HG03520 (cell line): Measurements from ENCODE around the gene TOX2.

Source experiments
- ATAC-seq: cut with Tn5 transposase; IDR thresholded peaks from one replicate; pipeline ENCODE4 v1.9.1; 2021; ENCODE audit warnings: mild to moderate bottlenecking, moderate library complexity; ENCODE audit not compliant: unreplicated experiment

Gene TOX2

DNA sequence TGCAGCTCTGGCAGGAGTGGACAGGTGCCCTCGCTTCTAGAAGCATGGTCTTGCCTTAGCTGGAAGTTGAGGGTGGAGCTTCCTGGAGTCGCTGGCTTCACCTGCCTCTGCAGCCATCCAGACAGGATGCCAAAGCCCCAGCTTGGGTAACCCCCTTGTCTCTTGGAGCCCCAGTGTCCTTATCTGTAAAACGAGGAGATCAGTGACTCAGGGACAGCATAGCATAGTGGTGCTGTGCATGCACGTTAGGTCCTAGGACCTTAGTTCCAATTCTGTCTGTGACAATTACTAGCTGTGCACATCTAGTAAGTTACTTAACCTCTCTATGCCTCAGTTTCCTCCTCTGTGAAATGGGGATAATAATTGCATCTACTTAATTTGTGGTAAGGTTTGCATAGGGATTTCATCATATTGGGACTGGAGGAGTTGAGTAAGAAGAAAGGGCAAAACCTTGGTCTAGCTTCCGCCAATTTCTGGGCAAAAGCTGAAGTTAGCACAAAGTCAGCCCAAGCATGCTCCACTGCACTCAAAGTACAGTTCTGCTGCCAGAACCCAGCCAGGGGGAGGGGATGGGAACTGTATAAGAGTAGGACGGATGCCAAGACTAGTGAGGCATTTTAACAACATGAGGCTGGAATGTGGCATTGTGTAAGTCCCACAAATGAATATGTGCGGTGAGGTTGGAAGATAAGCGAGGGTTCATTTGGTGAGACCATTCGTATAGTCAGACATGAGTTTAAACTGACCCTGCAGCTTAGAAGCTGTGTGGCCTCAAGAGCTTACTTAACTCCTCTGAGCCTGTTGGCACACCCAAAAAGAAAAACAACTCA, 24.5 kb downstream of the TOX2 start:
- ATAC-seq = no peak

DNA sequence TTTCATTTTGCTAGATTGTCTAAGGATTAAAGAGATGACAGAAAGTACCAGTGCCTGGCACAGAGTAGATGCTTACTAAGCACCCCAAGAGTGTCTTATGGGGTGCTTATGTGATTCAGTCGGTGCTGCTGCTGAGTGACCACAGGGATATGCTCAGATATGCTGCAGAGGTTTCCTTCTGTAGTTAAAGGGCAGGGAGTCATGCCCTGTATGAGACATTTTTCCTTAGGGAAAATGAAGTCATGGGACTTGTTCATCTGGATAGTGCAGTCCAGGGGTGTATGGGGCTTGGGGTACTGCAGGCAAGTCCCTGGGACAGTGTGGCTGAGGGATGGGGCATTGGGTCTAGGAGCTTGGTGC, 25.1 kb downstream of the TOX2 start:
- ATAC-seq = no peak

DNA sequence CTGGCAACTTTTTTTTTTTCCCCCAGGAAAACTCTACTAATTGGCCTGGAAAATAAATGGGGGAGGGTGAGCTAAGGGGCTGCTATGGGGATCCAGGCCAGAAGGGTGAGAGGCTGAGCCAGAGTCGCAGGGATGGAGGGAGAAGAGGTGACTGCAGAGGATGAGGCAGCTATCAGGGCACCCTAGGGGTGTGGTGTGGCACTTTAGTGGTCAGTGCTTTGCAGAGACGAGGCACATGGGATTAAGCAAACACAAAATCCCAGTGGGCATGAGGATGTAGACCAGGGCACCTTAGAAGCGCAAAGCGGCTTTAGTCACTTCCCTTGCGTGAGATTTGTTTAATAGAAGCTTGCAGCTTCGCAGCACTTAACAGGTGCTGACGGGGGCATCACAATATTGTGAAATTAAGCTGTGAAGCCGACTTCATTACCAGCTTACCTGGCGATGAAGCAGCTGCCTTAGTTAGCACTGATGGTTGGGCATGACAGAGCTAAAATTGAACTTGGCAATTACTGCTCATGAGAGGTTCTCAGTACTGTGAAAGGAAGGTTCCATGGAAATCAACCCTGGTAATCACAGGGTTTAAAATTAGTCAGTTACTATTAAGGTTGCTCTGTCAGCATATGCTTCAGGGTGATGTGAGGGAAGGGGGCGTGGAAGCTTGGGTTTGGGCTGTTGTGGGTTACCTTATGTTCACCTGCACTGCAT, 26.0 kb downstream of the TOX2 start:
- ATAC-seq = no peak

DNA sequence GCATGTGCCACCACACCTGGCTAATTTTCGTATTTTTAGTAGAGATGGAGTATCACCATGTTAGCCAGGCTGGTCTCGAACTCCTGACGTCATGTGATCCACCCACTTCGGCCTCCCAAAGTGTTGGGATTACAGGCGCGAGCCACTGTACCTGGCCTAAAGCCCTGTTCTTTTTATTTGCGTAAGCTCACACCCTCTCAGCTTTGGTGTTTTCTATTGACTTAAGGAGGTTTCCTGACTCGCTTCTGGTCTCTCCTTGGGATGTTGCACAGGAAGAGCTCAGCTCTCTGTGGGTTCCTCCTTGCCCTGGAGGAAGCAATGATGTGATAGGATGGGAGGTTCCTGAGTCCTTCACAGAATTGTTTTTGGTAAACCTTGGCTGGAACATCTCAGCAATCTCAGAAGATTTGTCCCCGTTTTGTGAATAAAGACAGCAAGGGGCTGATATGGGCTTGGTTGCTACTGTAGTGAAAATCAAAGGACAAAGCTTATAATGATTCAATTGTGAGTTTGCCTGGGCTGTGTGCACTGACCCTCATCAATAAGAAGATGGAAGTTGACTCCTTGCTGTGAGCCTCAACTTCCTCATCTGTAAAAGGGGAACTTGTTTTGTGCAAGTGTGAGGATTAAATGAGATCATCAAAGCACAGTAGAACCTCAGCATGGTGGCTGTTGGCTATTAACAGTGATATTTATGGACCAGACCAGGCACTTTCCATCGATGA, 27.0 kb downstream of the TOX2 start:
- no peak for ATAC-seq

DNA sequence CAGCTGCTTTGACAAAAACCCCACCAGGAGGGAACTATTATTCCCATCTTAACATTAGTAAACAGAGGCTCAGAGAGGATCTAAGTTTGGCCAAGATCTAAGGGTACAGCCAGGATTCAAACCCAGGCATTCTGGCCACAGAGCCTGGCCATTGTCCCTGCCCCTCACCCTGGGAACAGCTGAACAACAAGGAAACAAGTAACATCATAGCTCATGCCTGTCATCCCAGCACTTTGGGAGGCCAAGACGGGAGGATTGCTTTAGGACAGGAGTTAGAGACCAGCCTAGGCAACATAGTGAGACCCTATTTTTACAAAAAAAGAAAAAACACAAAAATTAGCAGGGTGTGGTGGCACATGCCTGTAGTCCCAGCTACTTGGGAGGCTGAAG, 27.5 kb downstream of the TOX2 start:
- no peak for ATAC-seq

DNA sequence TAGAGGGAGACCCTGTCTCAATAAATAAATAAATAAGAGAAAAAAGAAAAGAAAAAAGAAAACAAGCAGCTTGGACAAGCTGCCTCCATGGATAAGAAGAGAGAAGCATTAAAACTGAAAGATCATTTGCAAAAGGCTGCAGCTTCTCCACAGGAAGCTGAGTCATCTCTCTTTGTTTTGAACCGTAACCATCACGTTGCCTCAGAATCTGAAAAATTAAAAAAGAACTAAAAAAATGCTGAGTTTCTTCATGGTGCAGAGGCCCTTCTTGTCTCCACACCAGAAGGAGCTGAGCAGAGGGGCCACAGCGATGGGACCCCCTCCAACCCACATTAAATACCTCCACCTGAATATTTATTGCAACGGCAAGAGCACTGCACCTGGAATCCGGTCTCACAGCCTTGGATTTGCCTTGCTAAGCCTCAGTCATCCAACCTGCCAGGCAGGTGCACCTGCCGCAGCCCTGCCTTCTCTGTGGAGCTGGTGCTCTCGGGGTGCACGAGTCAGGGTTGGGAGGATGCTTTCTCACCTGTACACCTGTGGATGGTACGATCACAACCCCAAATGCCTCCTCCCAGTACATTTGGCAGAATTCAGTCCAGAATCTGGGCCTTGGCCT, 28.1 kb downstream of the TOX2 start:
- peak; percentile 45 for ATAC-seq

DNA sequence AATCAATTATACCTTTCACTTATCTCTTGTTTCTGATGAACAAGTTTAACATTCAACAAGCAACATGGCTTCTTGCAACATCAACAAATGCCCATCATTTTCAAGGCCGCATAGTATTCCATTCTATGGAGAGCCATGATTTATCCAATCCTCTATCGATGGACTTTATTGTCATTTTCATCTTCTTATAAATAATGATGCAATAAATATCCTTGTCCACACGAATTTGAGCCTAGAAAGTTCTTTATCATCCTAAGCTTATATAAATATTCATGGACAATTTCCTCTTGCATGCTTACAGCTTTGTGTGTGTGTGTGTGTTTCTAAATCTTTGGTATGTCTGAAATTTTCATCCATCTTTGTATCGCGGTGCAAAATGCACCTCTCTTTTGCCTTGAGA, 29.1 kb downstream of the TOX2 start:
- no peak for ATAC-seq

DNA sequence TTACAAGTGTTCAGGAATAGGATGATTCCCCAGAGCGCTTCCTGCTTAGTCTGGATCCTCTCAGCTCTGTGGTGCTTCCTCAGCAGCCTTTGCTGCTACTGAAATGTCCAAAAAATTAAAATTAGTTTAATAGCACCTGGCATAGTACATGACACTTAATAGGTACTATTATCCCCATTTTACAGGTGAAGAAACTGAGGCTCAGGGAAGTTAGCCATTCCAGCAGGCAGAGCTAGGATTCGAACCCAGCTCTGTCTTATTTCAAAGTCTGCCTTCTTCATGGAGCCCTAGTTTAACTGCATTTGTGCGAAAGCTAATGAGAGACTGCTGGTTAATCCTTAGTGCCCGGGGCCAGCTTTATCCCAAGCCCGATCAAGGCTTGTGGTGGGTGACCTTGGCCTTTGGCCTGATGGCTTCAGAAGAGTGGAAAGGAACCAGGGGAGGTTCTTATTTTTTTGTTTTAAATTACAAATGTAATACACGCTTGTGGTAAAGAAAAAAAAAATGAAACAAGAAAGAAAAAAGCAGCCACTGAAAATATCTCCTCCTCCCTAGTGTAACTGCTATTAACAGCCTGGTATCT, 30.1 kb downstream of the TOX2 start:
- no peak for ATAC-seq

DNA sequence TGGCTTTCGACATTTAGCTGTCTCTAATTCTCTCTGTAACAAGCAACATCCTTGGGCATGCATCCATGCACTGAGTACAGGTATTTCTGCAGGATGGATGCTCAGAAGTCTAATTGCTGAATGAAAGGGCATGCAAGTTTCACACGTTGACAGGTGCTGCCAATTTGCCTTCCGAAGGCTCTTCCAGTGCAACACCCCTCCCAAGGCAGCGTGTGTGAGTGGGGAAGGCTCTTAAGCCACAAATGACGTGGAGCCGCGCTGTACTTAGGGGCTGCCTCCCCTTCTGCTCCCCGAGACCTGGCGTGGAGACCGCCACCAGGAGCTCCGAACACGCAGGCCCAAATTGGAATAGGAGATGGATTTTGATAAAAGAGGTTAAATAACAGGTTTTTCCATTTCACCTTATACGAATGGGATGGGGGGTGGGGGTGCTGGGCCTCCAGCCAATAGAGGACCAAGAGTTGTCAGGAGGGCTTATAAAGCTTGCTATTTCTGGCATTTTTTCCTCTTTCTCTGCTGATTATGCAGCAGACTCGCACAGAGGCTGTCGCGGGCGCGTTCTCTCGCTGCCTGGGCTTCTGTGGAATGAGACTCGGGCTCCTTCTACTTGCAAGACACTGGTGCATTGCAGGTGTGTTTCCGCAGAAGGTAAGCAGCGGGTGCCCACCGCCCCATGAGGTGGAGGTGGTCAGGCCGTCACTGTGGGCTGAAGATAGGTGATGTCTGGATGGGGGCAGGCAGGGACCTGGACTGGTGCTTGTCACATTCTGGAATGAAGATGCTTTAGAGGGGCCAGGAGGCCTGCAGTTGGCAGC, 30.9 kb downstream of the TOX2 start:
- no peak for ATAC-seq

DNA sequence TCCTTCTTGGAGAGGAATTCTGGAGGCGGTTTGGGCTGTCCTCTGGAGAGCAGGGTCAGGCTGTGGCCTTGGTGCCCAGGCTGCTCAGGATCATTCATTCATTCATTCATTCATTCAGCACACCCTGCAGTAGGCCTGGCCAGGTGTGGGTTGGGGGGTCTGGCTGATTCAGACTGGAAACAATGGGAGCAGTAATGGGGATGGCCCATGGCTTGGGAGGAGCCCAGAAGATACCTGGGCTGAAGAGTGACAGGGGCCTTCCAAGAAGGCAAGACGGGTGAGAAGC, 31.5 kb downstream of the TOX2 start:
- no peak for ATAC-seq

DNA sequence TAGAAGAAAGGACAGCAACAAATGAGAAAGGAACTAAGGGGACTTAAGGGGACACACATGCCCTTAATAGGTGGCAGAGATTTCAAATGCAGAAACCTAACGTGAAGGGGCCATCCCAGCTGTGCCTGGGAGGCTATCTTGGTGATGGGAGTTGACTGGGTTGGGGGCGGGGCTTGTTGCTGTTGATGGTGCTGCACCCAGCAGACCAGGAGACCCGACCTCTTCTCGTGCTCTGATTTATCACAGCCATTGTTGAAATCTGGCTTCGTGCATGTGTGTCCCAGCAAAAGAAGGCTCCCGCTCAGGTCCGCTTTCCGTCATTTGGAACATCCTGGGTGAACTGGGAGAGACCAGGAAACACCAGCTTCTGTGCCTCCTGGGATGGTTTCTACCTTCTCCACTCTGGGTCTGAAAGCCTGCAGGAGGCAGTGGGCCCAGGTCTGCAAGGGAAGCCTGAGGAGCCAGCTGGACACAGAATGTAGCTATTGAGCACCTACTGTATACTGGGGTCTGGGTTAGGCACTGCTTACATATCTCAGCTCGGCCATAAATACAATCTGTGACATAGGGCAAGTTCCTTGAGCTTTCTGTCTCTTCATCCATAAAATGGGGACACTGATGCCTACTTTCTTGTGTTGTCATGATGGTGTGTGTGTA, 32.1 kb downstream of the TOX2 start:
- no peak for ATAC-seq

DNA sequence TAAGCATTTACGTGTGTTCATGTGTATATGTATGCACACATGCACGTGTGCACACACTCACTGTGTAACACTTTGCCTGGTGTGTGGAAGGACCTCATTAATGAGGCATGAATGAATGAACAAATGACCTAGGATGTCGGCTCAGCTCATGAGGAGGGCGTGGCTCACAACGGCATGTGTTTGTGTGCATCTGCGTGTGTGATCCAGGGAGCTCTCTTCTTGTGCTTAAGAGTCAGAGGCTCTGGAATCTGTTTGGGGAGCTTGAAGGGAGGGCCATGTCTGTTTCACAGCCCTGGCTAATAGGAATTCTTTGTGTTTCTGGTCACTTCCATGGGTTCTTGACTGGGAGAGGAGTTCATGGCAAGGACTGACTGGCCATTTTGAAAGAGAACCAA, 32.7 kb downstream of the TOX2 start:
- ATAC-seq = no peak

DNA sequence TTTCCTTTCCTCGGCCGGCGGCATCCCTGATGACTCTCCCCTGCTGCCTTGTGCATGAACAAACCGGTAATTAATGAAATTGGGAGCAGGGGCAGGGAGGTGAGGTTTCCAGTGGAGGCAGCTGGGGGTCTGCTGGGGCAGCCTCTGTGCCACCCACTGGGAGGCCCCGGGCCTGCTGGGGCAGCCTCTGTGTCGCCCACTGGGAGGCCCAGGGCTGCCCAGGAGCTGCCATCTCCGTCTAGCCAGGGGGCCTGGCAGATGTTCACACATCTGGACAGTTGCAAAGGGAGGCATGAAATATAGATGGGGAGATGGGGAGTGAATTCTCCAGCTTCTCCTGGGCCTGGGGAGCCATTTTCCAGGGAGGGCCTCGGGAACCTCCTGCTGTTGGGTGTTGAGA, 33.8 kb downstream of the TOX2 start:
- ATAC-seq = no peak

DNA sequence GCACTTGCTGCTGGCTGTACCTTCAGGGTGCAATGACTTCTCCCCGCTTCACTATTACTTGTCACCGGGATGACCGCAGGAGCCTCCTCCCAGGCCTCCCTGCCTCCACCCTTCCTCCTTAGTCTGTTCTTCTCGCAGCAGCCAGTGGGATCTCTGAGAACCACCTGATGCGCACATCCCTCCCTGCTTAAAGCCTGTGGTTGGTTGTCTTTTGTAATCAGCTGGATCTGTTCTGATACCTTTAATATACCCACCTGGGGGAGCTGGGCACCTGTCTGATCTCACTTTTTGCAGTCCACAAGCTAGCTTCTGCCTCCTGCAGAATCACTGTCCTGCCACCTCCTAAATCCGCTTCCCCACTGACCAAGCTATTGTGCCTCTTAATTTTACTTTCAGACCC, 34.6 kb downstream of the TOX2 start:
- no peak for ATAC-seq

DNA sequence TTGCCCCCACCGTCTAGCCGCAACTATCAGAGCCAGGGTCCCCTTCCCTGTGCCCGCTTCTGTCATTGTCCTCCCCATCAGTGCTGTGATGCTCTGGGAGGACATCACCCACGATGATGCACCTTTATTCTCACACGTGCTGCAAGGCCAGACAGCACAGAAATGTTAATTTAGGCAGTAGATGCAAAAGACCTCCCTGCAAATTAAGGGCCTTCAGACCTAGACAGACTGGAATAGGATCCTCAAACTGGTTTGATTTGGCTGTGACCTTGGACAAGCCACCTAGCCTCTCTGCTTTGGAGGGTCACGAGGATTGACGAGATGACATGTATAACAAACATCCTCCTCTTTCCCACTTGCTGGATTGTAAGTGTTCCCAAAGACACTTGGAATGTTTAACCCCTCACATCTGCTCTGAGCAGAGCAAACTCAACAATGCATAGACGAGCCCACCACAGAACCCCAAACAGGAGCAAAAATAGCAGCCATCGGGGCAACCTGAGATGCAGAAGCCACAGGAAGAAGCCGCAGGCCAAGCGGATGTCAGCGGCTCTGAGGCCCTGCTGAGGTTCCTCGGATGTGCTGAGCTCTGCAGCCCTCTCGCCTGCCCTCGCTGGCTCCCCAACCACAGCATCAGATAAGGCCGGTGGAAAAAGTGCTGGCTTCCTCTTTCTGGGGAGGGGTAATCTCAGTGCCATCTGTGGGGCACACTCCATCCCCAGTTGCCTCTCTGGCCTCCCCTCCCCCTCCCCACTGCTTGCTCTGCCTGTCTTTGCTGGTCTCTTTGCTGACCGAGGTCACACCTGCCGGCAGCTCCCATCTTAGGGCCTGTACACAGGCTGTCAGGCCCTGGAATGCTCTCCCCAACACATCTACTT, 35.3 kb downstream of the TOX2 start:
- ATAC-seq = peak; percentile 58

DNA sequence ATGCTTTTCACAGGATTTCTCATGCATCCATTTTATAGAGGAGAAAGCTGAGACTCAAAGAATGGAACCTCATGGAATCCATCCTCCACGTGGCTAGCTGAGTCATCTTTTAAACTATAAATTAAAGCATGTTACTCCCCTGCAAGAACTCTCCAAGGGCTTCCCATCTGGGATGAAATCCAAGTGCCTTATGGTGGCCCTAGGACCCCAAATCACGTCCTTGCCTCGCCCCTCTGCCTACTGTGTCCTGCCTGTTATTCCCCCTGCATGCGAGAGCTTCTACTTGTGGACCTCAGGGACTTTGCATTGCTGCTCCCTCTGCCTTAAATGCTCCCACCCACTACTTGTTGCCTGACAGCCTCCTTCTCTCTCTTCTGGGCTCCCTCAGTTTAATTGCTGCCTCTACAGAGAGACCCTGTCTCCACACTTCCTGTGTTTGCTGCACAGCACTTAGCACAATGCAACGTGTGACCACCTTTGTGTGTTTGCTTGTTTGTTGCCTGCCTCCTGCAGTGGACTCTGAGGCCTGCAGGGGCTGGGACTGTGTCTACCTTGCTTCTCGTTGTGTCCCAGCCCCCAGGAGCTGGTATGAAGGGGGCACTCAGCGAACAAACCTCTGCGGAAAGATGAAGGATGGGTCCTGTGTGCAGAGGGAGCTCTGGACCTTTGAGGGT, 39.4 kb downstream of the TOX2 start:
- no peak for ATAC-seq

DNA sequence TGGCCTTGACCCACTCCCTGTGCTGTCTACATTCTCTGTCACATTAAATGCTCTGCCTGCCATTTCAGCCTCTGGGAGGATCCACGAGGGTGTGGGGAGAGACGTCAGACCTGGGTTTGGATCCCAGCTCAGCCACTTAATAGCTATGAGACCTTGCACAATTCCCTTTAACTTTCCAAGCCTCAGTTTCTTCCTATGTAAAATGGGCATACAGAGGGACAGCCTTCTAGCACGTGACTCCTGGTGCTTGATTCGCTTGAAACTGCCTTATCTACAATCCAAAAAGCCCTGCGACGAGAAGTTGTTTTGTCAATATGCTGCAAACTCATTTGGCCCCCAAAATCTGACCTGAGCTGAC, 40.0 kb downstream of the TOX2 start:
- ATAC-seq = no peak

DNA sequence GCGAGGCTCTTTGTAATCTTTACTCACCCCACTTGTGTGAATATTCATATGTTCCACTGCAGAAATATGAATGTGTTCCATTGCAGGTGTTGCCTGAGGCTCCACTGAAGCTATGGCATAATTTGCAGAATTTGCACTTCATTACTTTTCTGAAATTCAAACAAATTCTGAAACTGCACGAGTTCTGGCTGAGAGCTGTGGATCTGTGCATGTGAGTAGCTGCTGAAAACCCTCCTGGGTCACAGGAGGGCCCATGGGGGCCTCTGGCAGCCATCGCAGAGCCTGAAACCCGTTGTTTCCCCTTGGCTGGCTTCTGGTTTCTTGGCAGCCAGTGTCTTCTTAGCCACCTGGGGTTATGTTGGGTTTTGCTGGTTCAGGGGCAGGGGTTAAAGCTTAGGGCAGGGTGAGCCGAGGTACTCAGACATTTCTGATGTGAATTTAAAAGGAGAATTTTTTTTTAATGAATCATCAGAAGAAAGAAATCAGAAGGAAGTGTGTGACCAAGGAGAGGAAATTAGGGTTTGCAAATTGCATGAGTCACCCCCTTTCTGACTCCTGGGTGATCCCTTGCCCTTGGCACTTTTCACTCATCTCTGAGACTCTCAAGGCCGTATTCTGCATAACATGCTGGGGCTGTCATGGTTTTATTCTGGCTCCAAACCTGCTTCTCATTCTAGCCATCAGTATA, 40.6 kb downstream of the TOX2 start:
- ATAC-seq = no peak
